ENCODE results near the gene FAM72B.
"Not testable (repeated sequence)": the region's sequence is repeated elsewhere in the genome, so short reads cannot be mapped to it uniquely, and the experiment has no call there.

FAM72B gene

GRCh38 chr1:121210778-121211177 lies 26.6 kb upstream of the FAM72B start:
- not testable (repeated sequence) for H3K4me1 ChIP-seq (ENCODE audit: control insufficient read depth in 1 of 2, insufficient read depth in 1 of 2, low read depth in 1 of 2, low read length in 1 of 2); H3K27ac ChIP-seq; H3K27me3 ChIP-seq; H3K36me3 ChIP-seq; H3K4me3 ChIP-seq (ENCODE audit: low read depth in 1 of 2, low read length in 1 of 2); H3K9me3 ChIP-seq

GRCh38 chr1:121208375-121208774 lies 24.2 kb upstream of the FAM72B start:
- H3K4me3 ChIP-seq (ENCODE audit: low read depth in 1 of 2, low read length in 1 of 2); H3K27ac ChIP-seq; H3K36me3 ChIP-seq; H3K27me3 ChIP-seq; H3K4me1 ChIP-seq (ENCODE audit: control insufficient read depth in 1 of 2, insufficient read depth in 1 of 2, low read depth in 1 of 2, low read length in 1 of 2); H3K9me3 ChIP-seq: not testable (repeated sequence)

GRCh38 chr1:121207328-121207727 lies 23.2 kb upstream of the FAM72B start:
- not testable (repeated sequence) for H3K36me3 ChIP-seq; H3K27ac ChIP-seq; H3K27me3 ChIP-seq; H3K9me3 ChIP-seq; H3K4me3 ChIP-seq (ENCODE audit: low read depth in 1 of 2, low read length in 1 of 2); H3K4me1 ChIP-seq (ENCODE audit: control insufficient read depth in 1 of 2, insufficient read depth in 1 of 2, low read depth in 1 of 2, low read length in 1 of 2)

GRCh38 chr1:121205786-121206711 lies 21.9 kb upstream of the FAM72B start:
- H3K9me3 ChIP-seq; H3K4me3 ChIP-seq (ENCODE audit: low read depth in 1 of 2, low read length in 1 of 2); H3K36me3 ChIP-seq; H3K27ac ChIP-seq; H3K4me1 ChIP-seq (ENCODE audit: control insufficient read depth in 1 of 2, insufficient read depth in 1 of 2, low read depth in 1 of 2, low read length in 1 of 2); H3K27me3 ChIP-seq: not testable (repeated sequence)

GRCh38 chr1:121202986-121203385 lies 18.8 kb upstream of the FAM72B start:
- not testable (repeated sequence) for H3K27me3 ChIP-seq; H3K27ac ChIP-seq; H3K36me3 ChIP-seq; H3K4me3 ChIP-seq (ENCODE audit: low read depth in 1 of 2, low read length in 1 of 2); H3K4me1 ChIP-seq (ENCODE audit: control insufficient read depth in 1 of 2, insufficient read depth in 1 of 2, low read depth in 1 of 2, low read length in 1 of 2); H3K9me3 ChIP-seq

- not testable (repeated sequence) for H3K4me1 ChIP-seq (ENCODE audit: control insufficient read depth in 1 of 2, insufficient read depth in 1 of 2, low read depth in 1 of 2, low read length in 1 of 2); H3K4me3 ChIP-seq (ENCODE audit: low read depth in 1 of 2, low read length in 1 of 2); H3K9me3 ChIP-seq; H3K36me3 ChIP-seq; H3K27me3 ChIP-seq; H3K27ac ChIP-seq
Observed at GRCh38 chr1:121200985-121201981, 17.1 kb upstream of the FAM72B start.

- not testable (repeated sequence) for H3K4me3 ChIP-seq (ENCODE audit: low read depth in 1 of 2, low read length in 1 of 2); H3K36me3 ChIP-seq; H3K9me3 ChIP-seq; H3K4me1 ChIP-seq (ENCODE audit: control insufficient read depth in 1 of 2, insufficient read depth in 1 of 2, low read depth in 1 of 2, low read length in 1 of 2); H3K27ac ChIP-seq; H3K27me3 ChIP-seq
Observed at GRCh38 chr1:121200232-121200631, 16.1 kb upstream of the FAM72B start.

- not testable (repeated sequence) for H3K27me3 ChIP-seq; H3K27ac ChIP-seq; H3K4me3 ChIP-seq (ENCODE audit: low read depth in 1 of 2, low read length in 1 of 2); H3K9me3 ChIP-seq; H3K4me1 ChIP-seq (ENCODE audit: control insufficient read depth in 1 of 2, insufficient read depth in 1 of 2, low read depth in 1 of 2, low read length in 1 of 2); H3K36me3 ChIP-seq
Observed at GRCh38 chr1:121199763-121200162, 15.6 kb upstream of the FAM72B start.

- not testable (repeated sequence) for H3K9me3 ChIP-seq; H3K27me3 ChIP-seq; H3K27ac ChIP-seq; H3K36me3 ChIP-seq; H3K4me3 ChIP-seq (ENCODE audit: low read depth in 1 of 2, low read length in 1 of 2); H3K4me1 ChIP-seq (ENCODE audit: control insufficient read depth in 1 of 2, insufficient read depth in 1 of 2, low read depth in 1 of 2, low read length in 1 of 2)
Observed at GRCh38 chr1:121197095-121197882, 13.1 kb upstream of the FAM72B start.

GRCh38 chr1:121192512-121192911 lies 8.4 kb upstream of the FAM72B start:
- H3K27me3 ChIP-seq; H3K27ac ChIP-seq; H3K9me3 ChIP-seq; H3K36me3 ChIP-seq; H3K4me1 ChIP-seq (ENCODE audit: control insufficient read depth in 1 of 2, insufficient read depth in 1 of 2, low read depth in 1 of 2, low read length in 1 of 2); H3K4me3 ChIP-seq (ENCODE audit: low read depth in 1 of 2, low read length in 1 of 2): not testable (repeated sequence)

- not testable (repeated sequence) for H3K4me1 ChIP-seq (ENCODE audit: control insufficient read depth in 1 of 2, insufficient read depth in 1 of 2, low read depth in 1 of 2, low read length in 1 of 2); H3K36me3 ChIP-seq; H3K9me3 ChIP-seq; H3K27me3 ChIP-seq; H3K27ac ChIP-seq; H3K4me3 ChIP-seq (ENCODE audit: low read depth in 1 of 2, low read length in 1 of 2)
Observed at GRCh38 chr1:121187914-121188313, 3.8 kb upstream of the FAM72B start.

- not testable (repeated sequence) for H3K27me3 ChIP-seq; H3K27ac ChIP-seq; H3K4me1 ChIP-seq (ENCODE audit: control insufficient read depth in 1 of 2, insufficient read depth in 1 of 2, low read depth in 1 of 2, low read length in 1 of 2); H3K4me3 ChIP-seq (ENCODE audit: low read depth in 1 of 2, low read length in 1 of 2); H3K9me3 ChIP-seq; H3K36me3 ChIP-seq
Observed at GRCh38 chr1:121186191-121186590, 2.1 kb upstream of the FAM72B start.

GRCh38 chr1:121185140-121185708 lies 1.1 kb upstream of the FAM72B start:
- not testable (repeated sequence) for H3K9me3 ChIP-seq; H3K4me1 ChIP-seq (ENCODE audit: control insufficient read depth in 1 of 2, insufficient read depth in 1 of 2, low read depth in 1 of 2, low read length in 1 of 2); H3K27me3 ChIP-seq; H3K36me3 ChIP-seq
- peak overlapping the region; percentile 52 to 65 for H3K4me3 ChIP-seq (ENCODE audit: low read depth in 1 of 2, low read length in 1 of 2)
- H3K27ac ChIP-seq = peak overlapping the region; percentile 72
